Right lobe of liver (tissue), 4 donors: Measurements from ENCODE around the gene CABYR.
"Not testable (repeated sequence)": the region's sequence is repeated elsewhere in the genome, so short reads cannot be mapped to it uniquely, and the experiment has no call there.

Experiments
- CTCF ChIP-seq, 4 donors: fragments of 200-600 bp in 3 of 4; fragments of 450-650 bp in 1 of 4; IDR thresholded peaks; one replicate each; pipeline versions ENCODE4 v1.5.1 to v1.8.0; 2016 to 2022; ENCODE audit warnings: antibody characterized with exemption in 4 of 4, mild to moderate bottlenecking in 2 of 4
- POLR2A ChIP-seq: fragments of 450-650 bp; IDR thresholded peaks from one replicate; pipeline ENCODE4 v1.6.1; 2017; ENCODE audit warnings: antibody characterized with exemption, mild to moderate bottlenecking
- donor health status: DM: no; HTN: no; CAD: no.
- donor health status: DM: no; HTN: no; CAD: no.
- donor health status: DM: no; HTN: yes; CAD: no.

- TF ChIP-seq CTCF (IDR thresholded peaks at IDR 0.05); POLR2A: not testable (repeated sequence)
Observed at GRCh38 chr18:24149591-24149990, 10.7 kb downstream of the CABYR start.
